Mucosa of descending colon (tissue), 3 donors: ENCODE results near the gene DPY19L3. TPM values are rescaled to one million over a fixed set of nuclear protein-coding genes. Genes with fewer than 3 reads are reported as not detected.

Experiments
- ATAC-seq: fragments of 200-7000 bp; cut with Tn5 transposase; one replicate; pipeline ENCODE4 v1.9.1; 2020; ENCODE audit warnings: mild to moderate bottlenecking, moderate library complexity
- DNase-seq, 3 donors: peaks; one replicate each; pipeline ENCODE4 v3.0.0-alpha.2; 2020
- H3K36me3 ChIP-seq: fragments of 200-600 bp; one replicate; pipeline ENCODE4 v1.8.0; 2021; ENCODE audit warnings: low read depth, mild to moderate bottlenecking
- H3K4me1 ChIP-seq: fragments of 200-600 bp; one replicate; pipeline ENCODE4 v1.8.0; 2021; ENCODE audit warnings: low read depth, mild to moderate bottlenecking
- H3K4me3 ChIP-seq: fragments of 200-600 bp; one replicate; pipeline ENCODE4 v1.8.0; 2021; ENCODE audit warnings: mild to moderate bottlenecking
- H3K9me3 ChIP-seq: fragments of 200-600 bp; one replicate; pipeline ENCODE4 v1.8.0; 2021; ENCODE audit warnings: mild to moderate bottlenecking
- intact Hi-C, 2 donors: fragments of 100-400 bp; cut with DNase I in 1 of 2; cut with micrococcal nuclease in 1 of 2; formaldehyde crosslinking; loops; one replicate each; pipeline versions ENCODE4 v1.11.0 to v1.11.1; 2022; cut with DNase I, micrococcal nuclease
- total RNA-seq, 3 donors: library from RNA; stranded (reverse); fragmentation: NEBNext Ultra II Directional in 2 of 3; extraction: Animal tissue kit (Norgen Biotek cat#: 25700) in 2 of 3; gene quantifications; one replicate each; pipeline versions ENCODE4 v1.2.1 to v1.2.4, GENCODE V29; 2021 to 2023
- TF ChIP-seq, protein P1 (sequence below): fragments of 200-600 bp; IDR thresholded peaks from one replicate; pipeline ENCODE4 v1.8.0; 2022; ENCODE audit warnings: antibody characterized with exemption, mild to moderate bottlenecking
- donor health status: DM: no; HTN: no; CAD: no; lungs with moderate emphysema.
- donor health status: DM: no; HTN: no; CAD: no.
- donor health status: DM: no; HTN: yes; CAD: no.

DPY19L3 gene
- total RNA-seq, 3 donors from 2014 or later = 20.0 to 24.0 (median 21.5) TPM

DNA sequence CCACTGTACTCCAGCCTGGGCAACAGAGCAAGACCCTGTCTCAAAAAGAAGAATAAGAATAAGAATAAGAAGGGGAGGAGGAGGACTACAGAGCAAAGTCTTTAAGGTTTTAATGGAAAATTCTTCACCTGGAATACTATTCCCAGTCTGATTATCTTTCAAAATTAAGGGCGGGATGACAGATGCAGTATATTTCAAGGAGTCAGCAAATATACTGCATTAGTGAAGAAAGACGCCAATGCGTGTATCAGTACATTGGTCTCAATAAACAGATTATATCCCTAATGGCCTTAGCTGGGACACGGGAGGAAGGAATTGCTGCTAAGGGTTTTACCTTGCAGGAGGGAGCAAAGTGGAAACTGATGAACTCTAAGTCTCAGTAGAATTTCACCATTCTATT is 121.3 kb downstream of the DPY19L3 start:
- DNase-seq (no peak), ATAC-seq (no peak)
- TF ChIP-seq, protein P1, sequence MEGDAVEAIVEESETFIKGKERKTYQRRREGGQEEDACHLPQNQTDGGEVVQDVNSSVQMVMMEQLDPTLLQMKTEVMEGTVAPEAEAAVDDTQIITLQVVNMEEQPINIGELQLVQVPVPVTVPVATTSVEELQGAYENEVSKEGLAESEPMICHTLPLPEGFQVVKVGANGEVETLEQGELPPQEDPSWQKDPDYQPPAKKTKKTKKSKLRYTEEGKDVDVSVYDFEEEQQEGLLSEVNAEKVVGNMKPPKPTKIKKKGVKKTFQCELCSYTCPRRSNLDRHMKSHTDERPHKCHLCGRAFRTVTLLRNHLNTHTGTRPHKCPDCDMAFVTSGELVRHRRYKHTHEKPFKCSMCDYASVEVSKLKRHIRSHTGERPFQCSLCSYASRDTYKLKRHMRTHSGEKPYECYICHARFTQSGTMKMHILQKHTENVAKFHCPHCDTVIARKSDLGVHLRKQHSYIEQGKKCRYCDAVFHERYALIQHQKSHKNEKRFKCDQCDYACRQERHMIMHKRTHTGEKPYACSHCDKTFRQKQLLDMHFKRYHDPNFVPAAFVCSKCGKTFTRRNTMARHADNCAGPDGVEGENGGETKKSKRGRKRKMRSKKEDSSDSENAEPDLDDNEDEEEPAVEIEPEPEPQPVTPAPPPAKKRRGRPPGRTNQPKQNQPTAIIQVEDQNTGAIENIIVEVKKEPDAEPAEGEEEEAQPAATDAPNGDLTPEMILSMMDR = no peak
- H3K36me3 ChIP-seq = no peaks in the 10 kb centered on the region
- intact Hi-C loops = no loop called here
- H3K9me3 ChIP-seq = no peaks in the 10 kb centered on the region
- H3K4me1 ChIP-seq = no peaks in the 10 kb centered on the region
- no peak overlapping the region for H3K4me3 ChIP-seq

DNA sequence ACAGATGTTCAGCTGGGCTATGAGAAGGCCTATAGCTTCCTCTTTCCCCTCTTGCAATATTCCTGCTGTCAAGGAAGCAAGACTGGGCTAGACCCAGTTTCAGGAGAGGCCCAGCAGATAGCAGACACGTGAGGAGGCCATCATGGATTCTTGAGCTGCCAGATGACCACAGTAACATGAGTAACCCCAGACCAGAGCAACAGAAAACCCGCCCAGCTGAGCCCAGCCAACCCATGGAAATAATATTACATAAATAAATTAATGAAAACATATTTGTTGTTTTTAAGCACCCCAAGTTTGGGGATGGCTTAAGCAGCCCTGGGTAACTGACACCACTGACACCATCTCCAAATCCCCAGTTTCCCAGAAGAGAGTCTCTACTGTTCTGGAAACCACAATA is 125.2 kb downstream of the DPY19L3 start:
- DNase-seq (no peak), ATAC-seq (no peak)
- no peaks in the 10 kb centered on the region for H3K4me1 ChIP-seq
- H3K36me3 ChIP-seq = no peaks in the 10 kb centered on the region
- no peaks in the 10 kb centered on the region for H3K9me3 ChIP-seq
- no peak overlapping the region for H3K4me3 ChIP-seq
- TF ChIP-seq, protein P1 = no peak
- intact Hi-C loops = no loop called here

DNA sequence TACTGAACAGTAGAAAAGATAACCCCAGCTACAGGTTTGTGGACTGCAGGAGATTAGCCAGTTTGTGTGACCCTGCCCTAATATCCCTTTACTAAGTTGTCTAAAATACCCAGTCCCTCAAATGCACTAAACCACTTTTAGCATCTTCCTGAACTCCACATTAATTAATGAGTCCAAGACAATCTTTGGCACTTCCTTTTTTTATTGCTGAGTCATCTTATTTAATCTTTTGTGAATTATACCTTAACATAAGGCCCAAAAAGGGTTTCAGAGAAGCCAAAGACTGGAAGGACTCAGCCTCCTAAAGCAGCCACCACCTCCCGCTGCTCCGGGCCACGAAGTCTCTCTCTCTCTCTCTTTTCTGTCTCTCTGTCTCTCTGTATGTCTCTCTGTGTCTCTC is 126.7 kb downstream of the DPY19L3 start:
- no peak for ATAC-seq

More for the DNA sequence above, 126.7 kb downstream of the DPY19L3 start:
- H3K9me3 ChIP-seq = no peaks in the 10 kb centered on the region
- H3K36me3 ChIP-seq = no peaks in the 10 kb centered on the region
- no peak for DNase-seq
- H3K4me3 ChIP-seq = no peak overlapping the region
- TF ChIP-seq, protein P1 = no peak
- no peaks in the 10 kb centered on the region for H3K4me1 ChIP-seq
- intact Hi-C loops = no loop called here

Other genes with a start within 250 kb of the DPY19L3 start
- 10 to 100 TPM; 18.4 to 29.5 (median 21.6) TPM for gene ZNF507, start 60.2 kb upstream of the DPY19L3 start, total RNA-seq
- 10 to 100 TPM; 44.8 to 79.6 (median 69.4) TPM for gene PDCD5, start 175.4 kb downstream of the DPY19L3 start, total RNA-seq